ENCODE results near the gene IFNK.

Gene IFNK

DNA sequence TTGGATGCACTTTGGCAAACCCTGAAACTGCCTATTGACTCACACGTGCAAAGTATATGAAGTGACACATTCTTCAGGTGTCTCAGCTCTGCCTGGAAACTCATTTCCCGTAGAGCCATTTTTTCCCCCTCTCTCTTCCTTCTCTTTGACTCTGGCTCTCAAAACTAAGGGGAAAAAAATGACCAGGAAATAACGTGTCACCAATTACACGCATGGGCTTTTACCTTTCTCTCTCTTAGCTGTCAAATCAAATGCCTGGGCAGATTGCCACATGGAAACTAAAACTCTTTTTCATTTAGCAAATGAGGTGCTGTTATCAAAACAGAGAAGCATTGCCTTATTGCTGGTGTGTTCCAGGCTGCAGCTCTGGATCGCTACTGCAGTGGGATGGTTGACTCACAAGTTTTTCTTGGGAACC lies 18.3 kb upstream of the IFNK start:
- no peak for DNase-seq (ENCODE audit: low read depth)
- TF ChIP-seq, protein P1, sequence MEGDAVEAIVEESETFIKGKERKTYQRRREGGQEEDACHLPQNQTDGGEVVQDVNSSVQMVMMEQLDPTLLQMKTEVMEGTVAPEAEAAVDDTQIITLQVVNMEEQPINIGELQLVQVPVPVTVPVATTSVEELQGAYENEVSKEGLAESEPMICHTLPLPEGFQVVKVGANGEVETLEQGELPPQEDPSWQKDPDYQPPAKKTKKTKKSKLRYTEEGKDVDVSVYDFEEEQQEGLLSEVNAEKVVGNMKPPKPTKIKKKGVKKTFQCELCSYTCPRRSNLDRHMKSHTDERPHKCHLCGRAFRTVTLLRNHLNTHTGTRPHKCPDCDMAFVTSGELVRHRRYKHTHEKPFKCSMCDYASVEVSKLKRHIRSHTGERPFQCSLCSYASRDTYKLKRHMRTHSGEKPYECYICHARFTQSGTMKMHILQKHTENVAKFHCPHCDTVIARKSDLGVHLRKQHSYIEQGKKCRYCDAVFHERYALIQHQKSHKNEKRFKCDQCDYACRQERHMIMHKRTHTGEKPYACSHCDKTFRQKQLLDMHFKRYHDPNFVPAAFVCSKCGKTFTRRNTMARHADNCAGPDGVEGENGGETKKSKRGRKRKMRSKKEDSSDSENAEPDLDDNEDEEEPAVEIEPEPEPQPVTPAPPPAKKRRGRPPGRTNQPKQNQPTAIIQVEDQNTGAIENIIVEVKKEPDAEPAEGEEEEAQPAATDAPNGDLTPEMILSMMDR (conservative IDR thresholded peaks at IDR 0.05; ENCODE audit: control insufficient read depth, insufficient read depth, low read depth, low read length) = no peak

DNA sequence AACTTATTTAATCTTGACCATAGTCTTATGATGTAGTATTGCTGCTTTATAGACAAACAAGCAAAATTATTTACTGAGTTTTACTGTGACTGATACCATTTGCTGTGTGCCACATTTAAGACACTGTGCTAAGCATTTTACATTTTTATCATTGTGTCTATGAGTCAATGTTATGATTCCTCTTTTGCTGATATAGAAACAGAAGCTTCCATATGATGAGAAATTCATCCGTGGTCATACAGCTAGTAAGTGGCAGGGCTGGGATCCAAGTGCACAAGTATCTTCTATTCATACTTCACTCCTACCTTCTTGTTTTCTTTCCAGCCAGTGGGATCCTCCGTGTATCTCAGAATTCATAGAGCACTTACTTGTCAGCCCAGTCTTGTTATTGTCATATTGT lies 17.1 kb upstream of the IFNK start:
- DNase-seq (ENCODE audit: low read depth) = no peak
- TF ChIP-seq, protein P1 (conservative IDR thresholded peaks at IDR 0.05; ENCODE audit: control insufficient read depth, insufficient read depth, low read depth, low read length) = no peak

More for the DNA sequence above, 18.3 kb upstream of the IFNK start:
- no peak overlapping the region for H3K4me3 ChIP-seq (ENCODE audit: control insufficient read depth, low read depth, low read length)

DNA sequence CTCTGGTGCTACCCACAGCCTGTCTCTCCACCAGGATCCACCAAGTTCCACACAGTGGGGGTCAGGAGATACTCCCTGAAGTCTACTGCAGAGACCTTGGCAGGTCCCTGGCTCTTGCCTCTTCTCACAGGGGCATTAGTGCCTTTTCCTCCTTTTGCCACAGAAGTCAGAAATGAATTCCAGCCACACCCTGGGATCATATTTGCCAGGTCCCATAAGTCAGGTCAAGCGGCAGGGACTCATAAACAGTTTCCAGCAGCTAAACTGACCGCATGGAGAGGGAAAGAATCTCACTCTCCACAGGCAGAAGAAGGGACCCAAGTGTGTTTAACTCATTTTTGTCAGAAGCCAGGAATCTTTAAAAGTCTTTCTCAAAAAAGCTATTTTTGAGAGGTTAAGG lies 13.3 kb upstream of the IFNK start:
- DNase-seq (ENCODE audit: low read depth) = no peak
- TF ChIP-seq, protein P1 (conservative IDR thresholded peaks at IDR 0.05; ENCODE audit: control insufficient read depth, insufficient read depth, low read depth, low read length) = no peak
- no peak overlapping the region for H3K4me3 ChIP-seq (ENCODE audit: control insufficient read depth, low read depth, low read length)

More for the DNA sequence above, 17.1 kb upstream of the IFNK start:
- no peak overlapping the region for H3K4me3 ChIP-seq (ENCODE audit: control insufficient read depth, low read depth, low read length)

- no peak overlapping the region for H3K4me3 ChIP-seq (ENCODE audit: control insufficient read depth, low read depth, low read length)
- DNase-seq (ENCODE audit: low read depth) = no peak
- TF ChIP-seq, protein P1 (conservative IDR thresholded peaks at IDR 0.05; ENCODE audit: control insufficient read depth, insufficient read depth, low read depth, low read length) = no peak
Observed at GRCh38 chr9:27511771-27512170, 12.3 kb upstream of the IFNK start.

DNA sequence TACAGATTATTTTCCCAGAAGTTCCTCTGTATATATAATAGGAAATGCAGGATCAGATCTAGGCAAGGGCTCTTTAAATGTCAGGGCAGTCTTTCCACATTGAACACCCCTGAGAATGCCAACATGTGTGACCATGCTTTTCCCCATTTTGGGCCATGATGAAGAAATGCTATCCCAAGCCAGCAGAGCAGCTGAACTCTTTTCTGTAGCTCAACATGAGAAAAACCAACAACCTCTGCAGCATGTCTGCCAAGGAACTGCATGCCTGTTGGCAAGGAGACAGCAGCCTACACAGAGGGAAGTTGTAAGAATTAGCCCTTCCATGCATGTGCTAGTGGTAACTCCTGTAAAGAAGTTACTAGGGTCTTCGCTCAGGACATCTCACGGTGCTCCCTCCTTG lies 9.5 kb upstream of the IFNK start:
- no peak overlapping the region for H3K4me3 ChIP-seq (ENCODE audit: control insufficient read depth, low read depth, low read length)
- no peak for DNase-seq (ENCODE audit: low read depth)
- TF ChIP-seq, protein P1 (conservative IDR thresholded peaks at IDR 0.05; ENCODE audit: control insufficient read depth, insufficient read depth, low read depth, low read length) = no peak

GRCh38 chr9:27518006-27518405 lies 6.1 kb upstream of the IFNK start:
- no peak for DNase-seq (ENCODE audit: low read depth)
- TF ChIP-seq, protein P1 (conservative IDR thresholded peaks at IDR 0.05; ENCODE audit: control insufficient read depth, insufficient read depth, low read depth, low read length) = no peak
- H3K4me3 ChIP-seq (ENCODE audit: control insufficient read depth, low read depth, low read length) = no peak overlapping the region

- no peak for DNase-seq (ENCODE audit: low read depth)
- H3K4me3 ChIP-seq (ENCODE audit: control insufficient read depth, low read depth, low read length) = no peak overlapping the region
- TF ChIP-seq, protein P1 (conservative IDR thresholded peaks at IDR 0.05; ENCODE audit: control insufficient read depth, insufficient read depth, low read depth, low read length) = no peak
Observed at GRCh38 chr9:27518809-27519208, 5.3 kb upstream of the IFNK start.
